GM18505 (cell line): ENCODE results near the gene PHACTR3.

Experiments
- ATAC-seq: cut with Tn5 transposase; IDR thresholded peaks from one replicate; pipeline ENCODE4 v1.9.1; 2021; ENCODE audit not compliant: unreplicated experiment
- POLR2A ChIP-seq: IDR thresholded peaks from 4 replicates; pipeline ENCODE4 v1.6.1; 2011; ENCODE audit warnings: borderline replicate concordance; ENCODE audit not compliant: insufficient read depth, insufficient read length; ENCODE audit errors: extremely low read depth

The PHACTR3 gene

DNA sequence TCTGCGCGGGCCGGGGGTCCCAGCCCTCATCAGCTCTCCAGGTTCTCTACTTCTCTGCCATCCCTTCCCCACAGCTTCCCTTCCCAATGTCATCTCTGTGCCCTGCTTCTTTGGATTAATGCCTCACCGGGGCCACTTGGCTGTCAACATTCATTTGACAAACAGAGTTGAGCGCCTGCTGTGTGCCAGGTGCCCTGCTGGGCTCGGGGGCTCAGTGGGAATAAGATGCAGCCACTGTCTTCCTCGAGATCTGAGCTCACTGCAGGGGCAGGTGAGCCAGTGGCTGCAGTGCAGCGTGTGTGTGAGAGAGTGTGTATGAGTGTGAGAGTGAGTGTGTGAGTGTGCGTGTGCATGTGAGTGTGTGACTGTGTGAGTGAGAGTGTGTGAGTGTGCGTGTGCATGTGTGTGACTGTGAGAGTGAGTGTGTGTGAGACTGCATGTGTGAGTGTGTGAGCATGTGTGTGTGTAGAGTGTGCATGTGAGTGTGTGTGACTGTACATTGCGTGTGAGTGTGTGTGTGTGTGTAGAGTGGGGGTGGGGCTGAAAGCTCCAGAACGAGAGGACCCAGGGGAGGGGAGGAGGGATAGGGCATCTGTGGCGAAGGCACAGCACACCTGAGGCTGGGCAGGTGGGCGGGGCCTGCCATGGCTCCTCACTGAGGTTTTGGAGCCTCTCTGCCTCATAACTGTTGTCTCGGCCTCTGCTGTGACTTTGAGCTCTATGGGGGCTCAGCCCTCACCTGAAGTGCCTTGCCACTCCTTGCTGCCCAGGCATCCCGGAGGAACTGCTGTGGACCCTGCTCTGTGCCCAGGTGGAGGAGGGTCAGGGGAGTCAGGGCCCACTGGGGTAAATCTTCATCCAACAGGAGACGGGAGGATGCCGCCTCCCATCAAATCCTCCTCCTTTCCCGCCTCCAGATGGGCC lies 36.5 kb upstream of the PHACTR3 start:
- ATAC-seq: no peak
- no peak for TF ChIP-seq POLR2A

DNA sequence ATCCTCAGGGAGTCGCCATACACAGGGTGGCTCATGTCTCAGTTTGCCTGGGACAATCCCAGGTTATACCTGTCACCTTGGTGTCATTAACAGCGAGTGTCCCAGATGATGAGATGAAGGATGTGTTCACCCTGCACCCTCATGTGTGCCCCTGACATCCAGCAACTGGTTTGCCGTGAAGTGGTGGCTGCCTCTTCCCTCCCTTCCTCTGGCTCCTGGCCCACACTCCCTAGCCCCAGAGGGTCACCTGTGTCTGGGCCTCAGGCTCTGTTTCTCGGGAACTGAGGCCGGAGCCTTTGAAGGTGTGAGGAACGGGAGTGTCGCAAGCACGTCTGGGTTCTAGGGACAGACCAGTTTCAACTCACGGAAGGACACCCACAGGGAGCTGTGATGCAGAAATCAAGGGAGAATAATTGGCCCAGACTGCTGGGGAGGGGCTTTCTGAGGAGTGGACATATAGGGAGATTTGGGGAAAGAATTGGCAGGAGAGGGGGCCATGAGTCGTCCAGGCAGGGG lies 35.8 kb upstream of the PHACTR3 start:
- TF ChIP-seq POLR2A: no peak
- ATAC-seq: no peak

DNA sequence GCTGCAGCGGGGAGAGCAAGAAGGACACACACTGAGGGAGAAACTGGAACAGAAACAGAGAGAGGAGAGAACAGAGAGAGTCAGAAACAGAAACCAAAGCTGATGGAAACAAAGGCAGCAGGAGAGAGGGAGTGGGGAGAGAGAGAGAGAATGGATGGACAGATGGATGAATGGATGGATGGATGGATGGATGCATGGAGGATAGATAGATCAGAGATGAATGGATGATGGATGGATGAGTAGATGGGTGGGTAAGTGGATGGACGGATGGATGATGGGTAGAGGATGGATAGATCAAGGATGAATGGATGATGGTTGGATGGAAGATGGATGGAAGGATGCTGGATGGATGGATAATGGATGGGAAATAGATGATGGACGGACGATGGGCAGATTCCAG lies 35.0 kb upstream of the PHACTR3 start:
- TF ChIP-seq POLR2A: no peak
- ATAC-seq: no peak

DNA sequence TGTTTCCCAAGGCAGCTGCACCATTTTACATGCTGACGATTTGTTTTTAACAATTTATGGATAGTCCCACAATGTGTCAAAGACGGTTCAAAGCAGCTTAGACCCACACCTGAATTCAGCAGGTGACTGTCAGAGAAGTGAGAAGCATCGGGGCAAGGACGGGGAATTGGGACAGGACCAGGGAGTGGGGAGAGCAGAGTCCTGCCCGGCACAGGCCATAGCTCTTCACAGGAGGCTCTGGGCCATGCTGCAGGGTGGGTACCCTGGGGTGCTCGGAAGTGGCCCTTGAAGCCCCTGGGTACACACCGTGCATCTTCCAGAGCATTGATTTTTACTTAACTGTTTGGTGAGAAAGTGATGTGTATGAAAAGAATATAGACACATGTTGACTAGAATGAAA lies 33.2 kb upstream of the PHACTR3 start:
- no peak for TF ChIP-seq POLR2A
- ATAC-seq: no peak

DNA sequence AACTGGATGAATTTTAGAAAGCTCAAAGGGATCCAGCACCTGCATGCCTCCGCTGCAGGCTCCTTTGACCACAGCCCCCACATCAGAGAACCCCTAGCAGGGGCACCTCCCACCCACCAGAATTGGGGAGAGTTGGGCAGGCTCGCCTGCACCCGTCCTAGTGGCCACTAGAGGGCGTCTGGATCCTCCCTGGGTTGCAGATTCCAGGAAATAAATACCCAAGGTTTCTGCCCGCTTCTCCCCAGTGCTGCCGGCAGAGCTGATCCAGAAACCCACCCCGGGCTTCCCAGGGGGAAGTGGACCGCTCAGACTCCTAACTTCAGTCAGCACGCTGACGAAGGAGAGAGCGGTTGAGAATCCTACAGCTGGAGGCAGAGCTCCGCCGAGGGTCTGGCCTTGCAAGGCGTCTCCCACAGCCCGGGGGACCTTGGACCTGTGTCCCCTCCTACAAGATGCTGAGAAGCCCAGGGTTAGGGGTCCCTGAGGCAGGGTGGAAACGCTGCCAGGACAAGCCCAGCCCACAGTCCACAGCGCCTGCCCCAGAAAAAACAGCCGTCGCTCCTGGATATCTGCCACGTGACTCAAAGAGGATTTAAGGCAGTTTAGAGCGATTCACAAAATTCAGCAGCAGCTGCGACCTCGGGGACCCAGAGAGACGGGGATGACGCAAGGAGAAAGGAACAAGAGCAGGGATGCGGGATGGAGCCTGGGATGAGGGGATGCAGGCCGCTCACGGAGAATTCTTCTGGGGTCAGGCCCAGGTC lies 32.6 kb upstream of the PHACTR3 start:
- ATAC-seq: no peak
- no peak for TF ChIP-seq POLR2A

DNA sequence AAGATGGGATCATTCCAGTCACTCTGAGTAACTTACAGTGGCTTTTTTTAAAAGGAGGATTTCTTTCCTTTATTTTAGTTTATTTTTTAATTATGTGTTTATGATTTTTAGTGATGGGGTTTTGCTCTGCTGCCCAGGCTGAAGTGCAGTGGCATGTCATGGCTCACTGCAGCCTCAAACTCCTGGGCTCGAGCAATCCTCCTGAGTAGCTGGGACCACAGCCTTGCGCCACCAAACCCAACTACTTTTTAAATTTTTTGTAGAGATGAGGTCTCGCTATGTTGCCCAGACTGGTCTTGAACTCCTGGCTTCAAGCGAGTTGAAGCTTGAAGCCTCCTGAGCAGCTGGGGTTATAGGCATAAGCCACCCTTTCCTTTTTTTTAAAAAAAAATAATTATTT lies 31.8 kb upstream of the PHACTR3 start:
- no peak for ATAC-seq
- TF ChIP-seq POLR2A: no peak

DNA sequence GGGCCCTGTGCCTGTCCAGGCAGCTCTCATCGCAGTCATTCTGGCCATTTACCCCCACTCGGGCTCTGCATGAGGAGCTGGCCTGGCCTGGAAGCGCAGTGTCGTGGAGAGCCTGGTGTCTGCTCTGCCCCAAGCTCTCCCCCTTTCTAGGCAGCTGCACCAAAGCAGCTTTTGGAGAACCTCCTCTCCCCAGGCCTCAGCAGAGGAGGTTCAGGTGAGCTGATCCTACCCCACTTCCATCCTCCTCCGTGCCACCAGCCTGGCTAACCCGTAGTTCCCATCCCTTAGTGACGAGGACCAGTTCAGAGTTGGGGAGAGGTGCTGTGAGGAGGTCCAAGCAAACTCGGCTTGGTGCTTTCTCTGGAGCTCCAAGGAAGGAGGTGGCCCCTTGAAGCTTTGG lies 30.5 kb upstream of the PHACTR3 start:
- no peak for ATAC-seq
- no peak for TF ChIP-seq POLR2A

DNA sequence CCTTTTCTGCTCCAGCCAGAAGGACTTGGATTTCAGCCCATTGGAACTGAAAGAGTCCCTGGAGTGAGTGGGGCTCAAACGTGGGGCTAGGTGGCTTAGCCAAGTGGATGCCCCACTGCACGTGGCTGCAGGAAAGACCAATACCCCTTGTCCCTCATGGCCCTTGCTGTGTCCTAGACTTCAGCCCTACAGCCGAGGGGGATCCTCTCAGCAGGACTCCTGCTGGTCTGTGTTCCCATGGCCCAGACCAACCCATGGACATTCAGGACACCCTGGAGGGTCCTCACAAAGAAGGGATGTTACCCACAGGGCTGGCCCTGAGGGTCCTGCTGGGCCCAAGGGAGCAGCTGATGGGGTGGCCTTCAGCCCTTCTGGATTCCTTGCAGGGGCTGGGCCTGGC lies 30.0 kb upstream of the PHACTR3 start:
- TF ChIP-seq POLR2A: no peak
- no peak for ATAC-seq

DNA sequence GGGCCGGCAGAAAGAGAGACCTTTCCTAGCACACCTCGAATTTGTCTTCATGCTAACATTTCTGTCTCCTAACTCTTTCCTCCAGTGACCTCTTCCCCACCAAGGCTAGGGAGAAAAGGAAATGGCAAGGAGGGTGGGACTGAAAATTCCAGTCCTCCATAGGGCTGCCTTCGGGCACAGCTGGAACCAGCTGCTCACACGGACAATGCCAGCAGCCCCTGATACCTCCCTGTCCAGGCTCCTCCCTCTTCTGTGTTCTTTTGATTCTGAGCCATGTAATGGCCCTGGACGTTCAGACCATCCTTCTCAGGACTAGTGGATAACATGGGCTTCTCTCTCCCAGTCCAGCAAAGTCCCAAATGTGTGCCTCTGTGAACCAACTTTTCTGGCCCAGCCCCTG lies 29.1 kb upstream of the PHACTR3 start:
- ATAC-seq: no peak

DNA sequence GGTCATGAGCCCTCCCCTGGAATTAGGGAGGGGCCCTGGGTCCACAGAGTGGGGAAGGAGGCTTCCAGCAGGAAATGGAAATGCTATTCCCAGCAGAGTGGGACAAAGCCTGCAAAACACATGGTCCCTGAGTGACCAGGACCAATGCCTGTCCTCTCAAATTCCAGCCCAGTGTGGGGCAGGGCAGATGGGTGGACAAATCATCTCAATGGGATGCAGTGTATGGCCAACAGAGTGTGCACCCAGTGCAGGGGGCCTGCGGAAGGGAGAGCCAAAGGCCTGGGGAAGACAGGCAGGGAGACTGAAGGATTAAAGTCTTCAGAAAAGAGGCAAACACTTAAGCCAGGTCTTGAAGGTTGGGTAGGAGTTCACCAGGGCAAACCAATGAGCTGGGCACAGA lies 28.7 kb upstream of the PHACTR3 start:
- no peak for TF ChIP-seq POLR2A
- no peak for ATAC-seq

More for the DNA sequence above, 29.1 kb upstream of the PHACTR3 start:
- TF ChIP-seq POLR2A: no peak

DNA sequence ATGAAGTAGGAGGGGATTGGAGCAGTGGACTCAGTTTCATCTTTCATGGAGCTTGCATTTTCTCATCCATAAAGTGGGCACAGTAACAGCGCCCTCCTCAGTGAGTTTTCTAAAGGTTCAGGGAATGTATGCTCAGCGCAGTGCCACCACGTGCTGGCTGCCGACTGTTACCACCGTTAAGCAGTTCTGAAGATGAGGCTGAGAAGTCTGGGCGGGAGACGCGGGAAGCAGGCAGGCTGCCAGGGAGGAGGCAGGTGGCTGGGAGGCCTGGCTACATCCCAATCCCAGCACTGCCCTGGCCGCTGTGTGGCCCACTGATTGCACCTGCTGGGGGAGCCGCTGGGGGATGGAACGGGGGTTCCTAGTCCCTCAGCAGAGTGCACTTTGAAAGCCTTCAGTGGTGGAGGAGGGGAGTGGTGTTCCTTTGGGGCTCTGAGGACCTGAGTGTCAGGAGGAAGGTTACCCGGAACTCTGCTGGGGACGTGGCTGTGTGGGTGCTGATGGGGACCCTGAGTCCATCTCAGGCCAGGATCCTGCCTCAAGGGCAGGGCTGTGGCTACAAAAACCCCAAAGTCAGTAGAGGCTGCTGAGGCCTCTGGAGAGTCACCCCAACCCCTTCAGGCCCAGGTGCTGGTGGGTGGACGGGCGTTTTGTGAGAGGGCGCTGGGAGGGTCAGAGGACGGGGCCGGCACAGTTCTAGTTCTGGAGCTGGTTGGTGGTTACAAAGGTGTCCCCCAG lies 28.0 kb upstream of the PHACTR3 start:
- no peak for TF ChIP-seq POLR2A
- ATAC-seq: no peak

DNA sequence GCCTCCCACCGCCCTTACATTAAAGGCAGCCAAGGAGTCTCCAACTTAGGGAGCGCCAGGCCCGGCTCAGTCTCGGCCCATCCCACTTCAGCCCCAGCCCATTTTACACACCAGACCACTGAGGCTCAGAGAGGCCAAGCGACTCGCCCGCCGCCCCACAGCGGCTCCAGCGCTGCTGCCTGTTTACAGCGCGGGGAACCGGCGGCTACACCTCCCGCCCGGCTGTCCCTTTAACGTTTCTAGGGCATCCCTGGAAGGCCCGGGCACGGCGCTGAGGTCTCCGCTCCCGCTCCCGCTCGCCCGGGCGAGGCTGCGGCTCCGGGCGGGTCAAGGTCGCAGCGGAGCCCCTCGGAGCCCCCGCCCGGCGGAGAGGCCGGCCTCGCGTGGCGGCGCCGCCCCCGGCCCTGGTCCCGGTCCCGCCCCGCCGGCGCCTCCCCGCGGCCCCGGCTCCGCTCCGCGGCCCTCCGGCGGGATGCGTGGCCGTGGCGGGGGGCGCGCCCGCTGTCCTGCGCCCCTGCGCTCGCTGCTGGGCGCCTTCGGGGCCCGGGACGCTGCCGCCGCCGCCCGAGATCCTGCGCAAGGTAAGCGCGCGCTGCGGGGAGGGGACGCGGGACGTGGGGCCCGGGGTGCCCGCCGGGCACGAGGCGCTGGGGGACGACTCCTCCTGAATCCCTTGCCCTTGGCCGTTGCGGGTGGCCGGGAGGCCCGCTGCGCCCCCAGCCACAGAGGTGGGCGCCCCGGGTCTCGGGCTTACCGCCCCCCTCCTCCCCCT lies 27.1 kb upstream of the PHACTR3 start:
- no peak for TF ChIP-seq POLR2A
- ATAC-seq: no peak
